ENCODE measurements around the gene ZFHX3.

The ZFHX3 gene

GRCh38 chr16:72946474-72947194 is 101.3 kb downstream of the ZFHX3 start:
- peaks cover 29% of the 10 kb centered on the region for H3K4me1 ChIP-seq
- H3K36me3 ChIP-seq: peaks cover 29% of the 10 kb centered on the region
- no peak for TF ChIP-seq CTCF (IDR thresholded peaks at IDR 0.05; ENCODE audit: low read depth, low read length)
- no peaks in the 10 kb centered on the region for H3K9me3 ChIP-seq
- no peak overlapping the region for H3K4me3 ChIP-seq (ENCODE audit: low read depth, low read length)
- no peaks in the 10 kb centered on the region for H3K27me3 ChIP-seq
- DNase-seq: no peak

GRCh38 chr16:72946063-72946462 is 101.9 kb downstream of the ZFHX3 start:
- Histone ChIP-seq H3K36me3 (peaks cover 29% of the 10 kb centered on the region), H3K27me3 (no peaks in the 10 kb centered on the region), H3K9me3 (no peaks in the 10 kb centered on the region), H3K4me1 (peaks cover 29% of the 10 kb centered on the region), H3K4me3 (ENCODE audit: low read depth, low read length) (no peak overlapping the region)
- DNase-seq: no peak
- no peak for TF ChIP-seq CTCF (IDR thresholded peaks at IDR 0.05; ENCODE audit: low read depth, low read length)

DNA sequence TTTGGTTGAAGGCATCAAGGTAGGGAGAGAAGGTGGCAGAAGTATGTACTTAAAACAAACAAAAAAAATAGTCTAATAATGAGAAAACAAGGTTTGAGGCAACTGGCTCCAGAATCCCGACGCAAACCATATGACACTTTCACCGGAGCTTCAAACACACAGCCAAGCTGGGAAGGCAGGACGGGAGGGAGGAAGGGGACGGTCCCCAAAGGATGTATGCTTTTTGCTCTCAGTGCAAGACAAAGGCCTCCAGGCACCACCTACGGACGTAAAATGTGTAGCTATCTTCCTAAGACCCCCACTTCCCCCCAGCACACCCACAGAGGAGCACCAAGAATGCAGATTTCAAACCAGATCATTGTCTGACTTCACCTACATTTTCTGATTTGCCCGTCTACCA is 102.3 kb downstream of the ZFHX3 start:
- DNase-seq: no peak
- Histone ChIP-seq H3K9me3 (no peaks in the 10 kb centered on the region), H3K36me3 (peaks cover 27% of the 10 kb centered on the region), H3K27me3 (no peaks in the 10 kb centered on the region), H3K4me3 (ENCODE audit: low read depth, low read length) (no peak overlapping the region), H3K4me1 (peaks cover 29% of the 10 kb centered on the region)
- TF ChIP-seq CTCF (IDR thresholded peaks at IDR 0.05; ENCODE audit: low read depth, low read length): no peak

DNA sequence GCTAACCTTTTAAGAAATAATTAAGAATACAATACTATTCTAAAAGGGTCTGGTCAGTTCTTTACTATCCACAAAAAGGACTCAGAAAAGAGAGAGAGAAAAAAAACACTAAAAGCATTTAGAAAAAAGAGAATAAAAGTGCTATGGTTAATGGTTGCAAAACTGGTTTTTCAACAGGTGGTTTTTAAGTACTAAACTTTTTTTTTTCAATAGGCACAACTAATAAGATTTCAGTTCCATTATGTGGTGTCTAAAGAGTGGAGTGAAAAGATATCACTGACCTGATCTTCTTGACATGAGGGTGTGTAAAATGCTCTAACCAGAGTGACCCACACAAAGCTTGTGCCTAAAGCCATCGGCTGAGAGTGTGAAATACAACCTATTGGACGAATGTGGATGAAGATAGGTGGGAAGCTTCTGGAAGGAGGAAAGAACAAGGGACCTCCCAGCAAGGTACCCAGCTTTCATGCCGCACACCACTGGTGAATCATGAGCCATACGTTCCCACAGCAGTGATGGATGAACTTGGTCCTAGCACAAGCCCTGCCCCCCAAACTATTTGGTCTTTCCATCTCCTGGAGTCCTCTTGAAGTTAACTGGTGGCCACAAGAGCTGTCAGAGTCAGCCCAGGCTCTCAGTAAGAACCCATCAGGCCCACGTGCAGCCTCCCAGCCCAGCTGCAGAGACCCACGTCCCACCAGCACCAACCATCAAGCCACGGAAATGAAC is 103.0 kb downstream of the ZFHX3 start:
- Histone ChIP-seq H3K9me3 (no peaks in the 10 kb centered on the region), H3K27me3 (no peaks in the 10 kb centered on the region), H3K36me3 (peaks cover 20% of the 10 kb centered on the region), H3K4me1 (peaks cover 29% of the 10 kb centered on the region), H3K4me3 (ENCODE audit: low read depth, low read length) (no peak overlapping the region)
- DNase-seq: no peak
- TF ChIP-seq CTCF (IDR thresholded peaks at IDR 0.05; ENCODE audit: low read depth, low read length): no peak

DNA sequence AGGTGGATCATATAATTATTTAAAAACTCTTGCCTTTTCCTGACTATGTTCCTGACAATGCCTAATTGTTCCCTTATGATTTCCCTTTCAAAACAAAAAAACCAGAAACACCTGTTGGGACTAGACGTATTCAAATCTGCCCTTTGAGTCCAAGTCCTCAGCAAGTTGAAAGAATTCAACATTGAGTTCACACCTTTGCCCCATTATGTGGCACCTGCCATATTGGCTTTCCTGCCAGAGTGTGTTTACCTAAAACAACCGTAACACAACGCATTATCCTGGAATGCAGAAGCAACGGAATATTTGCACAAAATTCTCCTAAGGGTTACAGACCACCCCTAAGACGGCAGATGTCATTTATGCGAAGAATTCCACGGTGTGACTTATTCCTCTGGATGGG is 105.9 kb downstream of the ZFHX3 start:
- no peak for TF ChIP-seq CTCF (IDR thresholded peaks at IDR 0.05; ENCODE audit: low read depth, low read length)
- DNase-seq: no peak

GRCh38 chr16:72940886-72941285 is 107.0 kb downstream of the ZFHX3 start:
- H3K4me3 ChIP-seq (ENCODE audit: low read depth, low read length): no peak overlapping the region
- no peaks in the 10 kb centered on the region for H3K27me3 ChIP-seq
- DNase-seq: no peak
- H3K36me3 ChIP-seq: peaks cover 21% of the 10 kb centered on the region
- peaks cover 18% of the 10 kb centered on the region for H3K4me1 ChIP-seq
- no peak for TF ChIP-seq CTCF (IDR thresholded peaks at IDR 0.05; ENCODE audit: low read depth, low read length)
- no peaks in the 10 kb centered on the region for H3K9me3 ChIP-seq

More for the DNA sequence above, 105.9 kb downstream of the ZFHX3 start:
- Histone ChIP-seq H3K4me1 (peaks cover 29% of the 10 kb centered on the region), H3K36me3 (peaks cover 13% of the 10 kb centered on the region), H3K4me3 (ENCODE audit: low read depth, low read length) (no peak overlapping the region), H3K27me3 (no peaks in the 10 kb centered on the region), H3K9me3 (no peaks in the 10 kb centered on the region)

Data from BE2C (cell line).